Astrocyte (in vitro differentiated cells and primary cell): ENCODE results near the gene ARSI. TPM values are rescaled to one million over a fixed set of nuclear protein-coding genes. Genes with fewer than 3 reads are reported as not detected.
A peak's percentile ranks its signal among the peaks of the same experiment; 100 is the strongest.

Source experiments
- DNase-seq: peaks from one replicate; pipeline ENCODE4 v3.0.0-alpha.2; 2010; ENCODE audit warnings: low read depth
- FAIRE-seq: peaks from 2 replicates; lab custom pipeline; 2011; peaks lifted over from hg19 to GRCh38; lab: Jason Lieb, UNC
- H2AFZ ChIP-seq: 2 replicates; pipeline ENCODE4 v1.6.0; 2012; ENCODE audit warnings: low read depth, low read length, inconsistent platforms
- H3K27ac ChIP-seq: 2 replicates; pipeline ENCODE4 v1.5.1; 2011; ENCODE audit warnings: low read depth, low read length, inconsistent platforms
- H3K27me3 ChIP-seq: 2 replicates; pipeline ENCODE4 v1.6.0; 2011; ENCODE audit warnings: low read length, inconsistent platforms; ENCODE audit not compliant: insufficient read depth
- H3K36me3 ChIP-seq: 2 replicates; pipeline ENCODE4 v1.5.1; 2011; ENCODE audit warnings: low read length, inconsistent platforms; ENCODE audit not compliant: insufficient read depth
- H3K4me1 ChIP-seq: 2 replicates; pipeline ENCODE4 v1.5.1; 2011; ENCODE audit warnings: low read length, inconsistent platforms; ENCODE audit not compliant: insufficient read depth
- H3K4me2 ChIP-seq: 2 replicates; pipeline ENCODE4 v1.6.0; 2012; ENCODE audit warnings: low read length, inconsistent platforms
- H3K4me3 ChIP-seq: 2 replicates; pipeline ENCODE4 v1.5.1; 2011; ENCODE audit warnings: low read depth, mild to moderate bottlenecking, low read length, inconsistent platforms; ENCODE audit not compliant: insufficient read depth
- H3K79me2 ChIP-seq: 2 replicates; pipeline ENCODE4 v1.6.0; 2012; ENCODE audit warnings: mild to moderate bottlenecking, low read length, inconsistent platforms; ENCODE audit not compliant: insufficient read depth
- H3K9ac ChIP-seq: 2 replicates; pipeline ENCODE4 v1.6.0; 2012; ENCODE audit warnings: mild to moderate bottlenecking, low read length, inconsistent platforms
- H3K9me3 ChIP-seq: 2 replicates; pipeline ENCODE4 v1.5.1; 2012; ENCODE audit warnings: low read depth, mild to moderate bottlenecking, low read length, inconsistent platforms; ENCODE audit not compliant: insufficient read depth
- H4K20me1 ChIP-seq: 2 replicates; pipeline ENCODE4 v1.6.0; 2012; ENCODE audit warnings: low read length, inconsistent platforms; ENCODE audit not compliant: insufficient read depth
- H3K27ac Mint-ChIP-seq: one replicate; pipeline ENCODE4 v1.8.0; 2021; ENCODE audit warnings: mild to moderate bottlenecking, mixed read lengths; ENCODE audit not compliant: unreplicated experiment
- H3K27me3 Mint-ChIP-seq: one replicate; pipeline ENCODE4 v1.8.0; 2021; ENCODE audit warnings: low read depth, mixed read lengths; ENCODE audit not compliant: unreplicated experiment
- H3K36me3 Mint-ChIP-seq: one replicate; pipeline ENCODE4 v1.8.0; 2021; ENCODE audit warnings: low read depth, mixed read lengths; ENCODE audit not compliant: unreplicated experiment
- H3K4me1 Mint-ChIP-seq: one replicate; pipeline ENCODE4 v1.8.0; 2021; ENCODE audit warnings: low read depth, mixed read lengths; ENCODE audit not compliant: unreplicated experiment
- H3K4me3 Mint-ChIP-seq: one replicate; pipeline ENCODE4 v1.8.0; 2021; ENCODE audit warnings: mild to moderate bottlenecking, moderate library complexity, mixed read lengths; ENCODE audit not compliant: unreplicated experiment
- H3K9me3 Mint-ChIP-seq: one replicate; pipeline ENCODE4 v1.8.0; 2021; ENCODE audit warnings: mild to moderate bottlenecking, mixed read lengths; ENCODE audit not compliant: unreplicated experiment
- EZH2 ChIP-seq: IDR thresholded peaks from 2 replicates; pipeline ENCODE4 v1.6.1; 2012; ENCODE audit warnings: mild to moderate bottlenecking, low read length, inconsistent platforms; ENCODE audit not compliant: insufficient read depth
- total RNA-seq: library from RNA; stranded (reverse); gene quantifications from 2 replicates; pipeline ENCODE4 v1.2.1, GENCODE V29; 2021
- TF ChIP-seq, protein P1 (sequence below): IDR thresholded peaks from 2 replicates; pipeline ENCODE4 v1.5.1; 2011; ENCODE audit warnings: low read depth, mild to moderate bottlenecking, inconsistent platforms, low read length, moderate library complexity; ENCODE audit not compliant: insufficient read depth

ARSI gene
- total RNA-seq, 1 donor from 2014 or later: 23.0 TPM

DNA sequence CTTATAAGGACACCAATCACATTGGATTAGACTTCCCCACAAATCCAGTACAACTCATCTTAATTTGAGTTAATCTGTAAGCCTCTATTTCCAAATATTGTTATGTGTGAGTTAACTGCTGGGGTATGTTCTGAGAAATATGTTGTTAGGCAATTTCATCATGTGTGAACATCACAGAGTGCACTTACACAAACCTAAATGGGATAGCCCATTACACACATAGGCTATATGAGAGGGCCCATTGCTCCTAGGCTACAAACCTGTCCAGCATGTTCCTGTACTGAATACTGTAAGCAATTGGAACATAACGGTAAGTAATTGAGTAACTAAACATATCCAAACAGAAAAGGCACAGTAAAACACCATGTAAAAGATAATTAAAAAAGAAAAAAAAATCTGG lies 19.1 kb upstream of the ARSI start:
- H3K4me2 ChIP-seq: no peak overlapping the region
- H4K20me1 ChIP-seq: no peaks in the 10 kb centered on the region
- FAIRE-seq (no peak), DNase-seq (no peak)
- Mint-ChIP-seq H3K27ac (no peak overlapping the region), H3K9me3 (no peaks in the 10 kb centered on the region), H3K4me1 (peaks cover 41% of the 10 kb centered on the region), H3K36me3 (peaks cover 3% of the 10 kb centered on the region), H3K27me3 (peaks cover 8% of the 10 kb centered on the region), H3K4me3 (no peak overlapping the region)
- no peak overlapping the region for H2AFZ ChIP-seq
- no peaks in the 10 kb centered on the region for H3K36me3 ChIP-seq
- H3K27ac ChIP-seq: no peak overlapping the region
- H3K27me3 ChIP-seq: no peaks in the 10 kb centered on the region
- H3K4me1 ChIP-seq: peaks cover 39% of the 10 kb centered on the region
- H3K9me3 ChIP-seq: no peaks in the 10 kb centered on the region
- no peak overlapping the region for H3K9ac ChIP-seq
- no peak for TF ChIP-seq EZH2
- TF ChIP-seq, protein P1, sequence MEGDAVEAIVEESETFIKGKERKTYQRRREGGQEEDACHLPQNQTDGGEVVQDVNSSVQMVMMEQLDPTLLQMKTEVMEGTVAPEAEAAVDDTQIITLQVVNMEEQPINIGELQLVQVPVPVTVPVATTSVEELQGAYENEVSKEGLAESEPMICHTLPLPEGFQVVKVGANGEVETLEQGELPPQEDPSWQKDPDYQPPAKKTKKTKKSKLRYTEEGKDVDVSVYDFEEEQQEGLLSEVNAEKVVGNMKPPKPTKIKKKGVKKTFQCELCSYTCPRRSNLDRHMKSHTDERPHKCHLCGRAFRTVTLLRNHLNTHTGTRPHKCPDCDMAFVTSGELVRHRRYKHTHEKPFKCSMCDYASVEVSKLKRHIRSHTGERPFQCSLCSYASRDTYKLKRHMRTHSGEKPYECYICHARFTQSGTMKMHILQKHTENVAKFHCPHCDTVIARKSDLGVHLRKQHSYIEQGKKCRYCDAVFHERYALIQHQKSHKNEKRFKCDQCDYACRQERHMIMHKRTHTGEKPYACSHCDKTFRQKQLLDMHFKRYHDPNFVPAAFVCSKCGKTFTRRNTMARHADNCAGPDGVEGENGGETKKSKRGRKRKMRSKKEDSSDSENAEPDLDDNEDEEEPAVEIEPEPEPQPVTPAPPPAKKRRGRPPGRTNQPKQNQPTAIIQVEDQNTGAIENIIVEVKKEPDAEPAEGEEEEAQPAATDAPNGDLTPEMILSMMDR: no peak
- no peaks in the 10 kb centered on the region for H3K79me2 ChIP-seq
- H3K4me3 ChIP-seq: no peak overlapping the region

DNA sequence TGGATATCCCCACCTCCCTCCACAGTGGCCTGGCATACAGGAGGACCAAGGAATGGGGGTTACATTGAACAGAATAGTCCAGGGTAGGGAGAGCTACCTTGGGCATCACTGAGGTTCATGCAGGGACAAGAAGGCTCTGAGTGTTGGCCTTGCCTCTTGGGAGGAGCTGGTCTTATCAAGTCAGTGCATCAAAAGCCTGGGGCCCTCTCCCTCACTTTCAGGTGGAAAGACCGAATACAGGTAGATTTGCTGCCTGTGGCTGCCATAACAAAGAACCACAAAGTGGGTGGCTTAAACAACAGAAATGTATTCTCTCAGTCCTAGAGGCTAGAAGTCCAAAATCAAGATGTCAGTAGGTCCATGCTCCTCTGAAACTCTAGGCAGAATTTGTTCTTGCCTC lies 18.5 kb upstream of the ARSI start:
- Mint-ChIP-seq H3K4me3 (no peak overlapping the region), H3K27me3 (peaks cover 8% of the 10 kb centered on the region), H3K36me3 (peaks cover 3% of the 10 kb centered on the region), H3K9me3 (no peaks in the 10 kb centered on the region), H3K4me1 (peaks cover 42% of the 10 kb centered on the region), H3K27ac (no peak overlapping the region)
- Histone ChIP-seq H3K4me3 (no peak overlapping the region), H2AFZ (no peak overlapping the region), H3K4me2 (no peak overlapping the region), H3K27me3 (no peaks in the 10 kb centered on the region), H3K4me1 (peaks cover 42% of the 10 kb centered on the region), H3K27ac (no peak overlapping the region), H3K36me3 (no peaks in the 10 kb centered on the region), H3K9ac (no peak overlapping the region), H4K20me1 (no peaks in the 10 kb centered on the region), H3K9me3 (no peaks in the 10 kb centered on the region), H3K79me2 (no peaks in the 10 kb centered on the region)
- FAIRE-seq (no peak), DNase-seq (no peak)
- no peak for TF ChIP-seq EZH2
- TF ChIP-seq, protein P1: no peak

DNA sequence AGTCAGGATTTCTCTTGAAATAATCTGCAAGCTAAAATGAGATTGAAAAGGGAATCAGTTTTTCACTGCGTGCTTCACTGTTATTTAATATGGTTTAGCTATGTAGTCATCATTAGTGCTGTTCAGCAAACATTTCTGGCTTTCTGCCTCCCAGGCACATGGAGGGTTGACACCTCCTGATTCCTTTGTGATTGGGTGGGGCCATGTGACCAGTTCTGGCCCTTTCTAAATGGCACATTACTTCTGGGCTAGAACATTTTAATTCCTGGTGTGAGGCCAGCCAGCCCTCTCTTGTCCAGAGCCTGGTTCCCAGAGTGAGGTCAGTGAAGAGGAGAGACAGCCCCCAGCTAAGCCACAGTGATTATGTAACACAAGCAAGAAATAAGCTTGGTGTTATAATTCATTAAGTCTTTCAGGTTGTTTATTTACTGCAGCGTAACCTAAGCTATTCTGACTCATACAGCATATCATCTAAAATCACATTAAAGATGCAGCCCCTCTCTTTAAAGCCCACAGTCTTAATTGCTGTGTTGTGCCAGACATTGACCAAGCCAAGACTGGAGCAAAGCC lies 17.4 kb upstream of the ARSI start:
- Histone ChIP-seq H2AFZ (peak overlapping the region; percentile 27), H4K20me1 (no peaks in the 10 kb centered on the region), H3K36me3 (no peaks in the 10 kb centered on the region), H3K9ac (no peak overlapping the region), H3K79me2 (no peaks in the 10 kb centered on the region), H3K27ac (peak overlapping the region; percentile 29), H3K4me2 (no peak overlapping the region), H3K4me3 (no peak overlapping the region), H3K27me3 (no peaks in the 10 kb centered on the region), H3K4me1 (peaks cover 42% of the 10 kb centered on the region), H3K9me3 (no peaks in the 10 kb centered on the region)
- Mint-ChIP-seq H3K4me3 (no peak overlapping the region), H3K36me3 (peaks cover 3% of the 10 kb centered on the region), H3K4me1 (peaks cover 42% of the 10 kb centered on the region), H3K27ac (peak overlapping the region; percentile 85), H3K9me3 (no peaks in the 10 kb centered on the region), H3K27me3 (peaks cover 3% of the 10 kb centered on the region)
- TF ChIP-seq EZH2: no peak
- TF ChIP-seq, protein P1: no peak
- DNase-seq (peak; percentile 89), FAIRE-seq (peak; percentile 75)
